C4-2B (cell line): ENCODE measurements around the gene KCNQ1.

Source experiments
- CTCF ChIP-seq: fragments of 450-650 bp; conservative IDR thresholded peaks from 2 replicates; pipeline ENCODE4 v1.5.1; 2017; ENCODE audit warnings: mild to moderate bottlenecking
- ZFX ChIP-seq: fragments of 450-650 bp; IDR thresholded peaks from 2 replicates; pipeline ENCODE4 v1.6.1; 2017

GRCh38 chr11:2807025-2807681 is 362.3 kb downstream of the KCNQ1 start:
- TF ChIP-seq CTCF (no peak), ZFX (no peak)
